Endothelial cell (in vitro differentiated cells): ENCODE results near the gene RAPGEF2. TPM values are rescaled to one million over a fixed set of nuclear protein-coding genes. Genes with fewer than 3 reads are reported as not detected.

Source experiments
- DNase-seq: peaks from one replicate; pipeline ENCODE4 v3.0.0; 2021; ENCODE audit warnings: low spot score
- H3K27ac Mint-ChIP-seq: one replicate; pipeline ENCODE4 v1.8.0; 2021; ENCODE audit warnings: mixed read lengths, inconsistent platforms; ENCODE audit not compliant: unreplicated experiment
- H3K27me3 Mint-ChIP-seq: one replicate; pipeline ENCODE4 v1.8.0; 2021; ENCODE audit warnings: mild to moderate bottlenecking, moderate library complexity, mixed read lengths, inconsistent platforms; ENCODE audit not compliant: unreplicated experiment
- H3K36me3 Mint-ChIP-seq: one replicate; pipeline ENCODE4 v1.8.0; 2021; ENCODE audit warnings: mild to moderate bottlenecking, low read depth, mixed read lengths, inconsistent platforms; ENCODE audit not compliant: unreplicated experiment
- H3K4me1 Mint-ChIP-seq: one replicate; pipeline ENCODE4 v1.8.0; 2021; ENCODE audit warnings: mild to moderate bottlenecking, mixed read lengths, inconsistent platforms; ENCODE audit not compliant: unreplicated experiment
- H3K4me3 Mint-ChIP-seq: one replicate; pipeline ENCODE4 v1.8.0; 2021; ENCODE audit warnings: mild to moderate bottlenecking, mixed read lengths, inconsistent platforms; ENCODE audit not compliant: unreplicated experiment
- H3K9me3 Mint-ChIP-seq: one replicate; pipeline ENCODE4 v1.8.0; 2021; ENCODE audit warnings: mixed read lengths, inconsistent platforms; ENCODE audit not compliant: unreplicated experiment
- CTCF ChIP-seq: fragments of 200-600 bp; sonication (generic); IDR thresholded peaks from one replicate; pipeline ENCODE4 v1.5.0; 2021; ENCODE audit warnings: antibody characterized with exemption; ENCODE audit not compliant: unreplicated experiment
- total RNA-seq: library from RNA; stranded (reverse); fragmentation: NEBNext Ultra II Directional; extraction: Animal tissue kit (Norgen Biotek cat#: 25700); gene quantifications from one replicate; pipeline ENCODE4 v1.2.1, GENCODE V29; 2021; ENCODE audit not compliant: unreplicated experiment

RAPGEF2 gene
- total RNA-seq, 1 donor from 2014 or later, result 108 TPM

GRCh38 chr4:159162576-159162975 is 59.7 kb downstream of the RAPGEF2 start:
- no peaks in the 10 kb centered on the region for H3K36me3 Mint-ChIP-seq
- no peak for TF ChIP-seq CTCF
- H3K9me3 Mint-ChIP-seq, result no peaks in the 10 kb centered on the region
- DNase-seq, result no peak
- H3K27ac Mint-ChIP-seq, result no peak overlapping the region
- H3K4me3 Mint-ChIP-seq, result no peak overlapping the region
- peaks cover 53% of the 10 kb centered on the region for H3K4me1 Mint-ChIP-seq
- peaks cover 2% of the 10 kb centered on the region for H3K27me3 Mint-ChIP-seq

GRCh38 chr4:159163521-159163920 is 60.6 kb downstream of the RAPGEF2 start:
- H3K27me3 Mint-ChIP-seq, result peaks cover 2% of the 10 kb centered on the region
- H3K4me3 Mint-ChIP-seq, result no peak overlapping the region
- no peak for TF ChIP-seq CTCF
- no peak for DNase-seq
- peak overlapping the region; percentile 53 for H3K27ac Mint-ChIP-seq
- H3K36me3 Mint-ChIP-seq, result no peaks in the 10 kb centered on the region
- no peaks in the 10 kb centered on the region for H3K9me3 Mint-ChIP-seq
- H3K4me1 Mint-ChIP-seq, result peaks cover 49% of the 10 kb centered on the region

GRCh38 chr4:159169404-159170302 is 66.8 kb downstream of the RAPGEF2 start:
- no peak for DNase-seq
- TF ChIP-seq CTCF, result no peak
- no peak overlapping the region for H3K4me3 Mint-ChIP-seq
- H3K4me1 Mint-ChIP-seq, result peaks cover 59% of the 10 kb centered on the region
- H3K9me3 Mint-ChIP-seq, result no peaks in the 10 kb centered on the region
- no peaks in the 10 kb centered on the region for H3K36me3 Mint-ChIP-seq
- peaks cover 1% of the 10 kb centered on the region for H3K27me3 Mint-ChIP-seq
- H3K27ac Mint-ChIP-seq, result no peak overlapping the region

- Mint-ChIP-seq H3K27ac (no peak overlapping the region), H3K9me3 (no peaks in the 10 kb centered on the region), H3K36me3 (no peaks in the 10 kb centered on the region), H3K27me3 (no peaks in the 10 kb centered on the region), H3K4me3 (no peak overlapping the region), H3K4me1 (peaks cover 75% of the 10 kb centered on the region)
- no peak for TF ChIP-seq CTCF
- DNase-seq, result no peak
Observed at GRCh38 chr4:159171287-159171686, 68.4 kb downstream of the RAPGEF2 start.

- Mint-ChIP-seq H3K27ac (no peak overlapping the region), H3K4me3 (no peak overlapping the region), H3K36me3 (no peaks in the 10 kb centered on the region), H3K27me3 (no peaks in the 10 kb centered on the region), H3K4me1 (peaks cover 78% of the 10 kb centered on the region), H3K9me3 (no peaks in the 10 kb centered on the region)
- DNase-seq, result no peak
- TF ChIP-seq CTCF, result no peak
Observed at GRCh38 chr4:159173886-159174285, 71.0 kb downstream of the RAPGEF2 start.
